ENCODE results near the gene WIPI1. TPM values are rescaled to one million over a fixed set of nuclear protein-coding genes. Genes with fewer than 3 reads are reported as not detected.
A peak's percentile ranks its signal among the peaks of the same experiment; 100 is the strongest.

The WIPI1 gene
- total and polyA plus RNA-seq, 9 of the 15 experiments (the other 6 are each of a cell fraction or from before 2014, with no cell fraction given), result 3.7 to 23.5 (median 11.8) TPM

DNA sequence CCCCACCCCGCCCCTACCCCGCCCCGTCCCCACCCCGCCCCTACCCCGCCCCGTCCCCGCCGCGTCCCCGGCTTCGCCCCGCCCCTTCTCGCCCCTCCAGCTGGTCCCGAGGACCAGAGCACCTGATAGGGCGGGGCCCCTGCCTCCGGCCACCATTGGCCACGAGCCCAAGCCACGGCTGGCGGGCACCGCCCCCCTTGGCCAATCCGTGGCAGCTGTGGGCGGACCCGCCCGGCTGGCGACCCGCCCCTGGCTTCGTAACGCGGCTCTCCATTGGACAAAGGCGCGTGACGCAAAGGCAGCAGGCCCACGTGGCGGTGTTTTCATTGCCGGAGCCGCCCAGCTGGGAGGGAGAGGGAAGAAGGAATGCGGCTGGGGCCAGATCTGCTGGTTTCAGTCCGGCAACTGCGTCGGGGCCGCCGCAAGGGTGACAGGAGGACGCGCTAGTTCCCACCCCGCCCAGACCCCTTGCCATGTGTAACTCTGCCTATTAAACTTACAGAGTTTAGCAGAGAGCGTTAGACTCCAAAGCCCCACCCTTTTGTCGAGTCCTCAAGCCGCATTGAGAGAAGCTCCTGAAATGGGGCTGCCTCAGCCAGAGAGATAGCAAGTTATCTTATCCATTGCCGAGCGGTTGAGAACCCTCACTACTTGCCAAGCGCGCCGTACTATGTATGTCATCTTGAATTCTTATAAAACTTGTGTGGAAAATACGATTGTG is 403 bp upstream of the WIPI1 start:
- CTCF ChIA-PET (ENCODE audit: low intra/inter-chr PET ratio), result no interaction called here
- H3K9ac ChIP-seq (ENCODE audit: insufficient read depth in 1 of 2, low read depth in 2 of 2, low read length in 2 of 2), result peak overlapping the region; percentile 34 to 84
- in situ Hi-C loops (cut with MboI) (loop anchor here (25.0 kb wide), 1 partner anchor 495 kb away; no protein-coding TSS in a partner anchor), intact Hi-C loops (cut with micrococcal nuclease) (loop anchor here (2.0 kb wide), 1 partner anchor 21 kb away; no protein-coding TSS in a partner anchor)
- H4K20me1 ChIP-seq (replicated peaks; ENCODE audit: control insufficient read depth, insufficient read depth, low read length), result no peaks in the 10 kb centered on the region
- no peaks in the 10 kb centered on the region for H3K79me2 ChIP-seq (ENCODE audit: control insufficient read depth, insufficient read depth, low read length)
- POLR2A ChIA-PET, result interaction anchor here (0.6 to 3.0 kb wide), 11 partner anchors 8 to 776 kb away, joined by 3 to 12 read pairs (median 4); no protein-coding TSS in a partner anchor
- H3K4me1 ChIP-seq (replicated peaks in 1 of 2; ENCODE audit: control insufficient read depth in 2 of 2, insufficient read depth in 2 of 2, low read length in 2 of 2), result peaks cover 13 to 44% of the 10 kb centered on the region in 2 experiments
- no peaks in the 10 kb centered on the region for H3K9me3 ChIP-seq (replicated peaks; ENCODE audit: control insufficient read depth, insufficient read depth, low read depth, low read length)
- no TSS peak for BruUV-seq (replicated peaks)
- H3K36me3 ChIP-seq (ENCODE audit: control insufficient read depth, insufficient read depth, low read length), result no peaks in the 10 kb centered on the region
- H3K4me3 ChIP-seq, result peak overlapping the region; percentile 46
- WGBS (ENCODE audit: insufficient coverage, low coverage, missing lambda C conversion rate), result 0% methylated on average over 29 of the region's 54 CpGs
- DNase-seq (ENCODE audit: extremely low read depth in 1 of 4, low spot score in 3 of 4), result peak; percentile 97 to 99 (median 98)
- no peaks in the 10 kb centered on the region for H3K9me1 ChIP-seq (ENCODE audit: control insufficient read depth, insufficient read depth, low read length)
- H3K27ac ChIP-seq (ENCODE audit: extremely low read depth, low read depth, low read length), result no peak overlapping the region; the same call in 1 of the 3 replicates
- ATAC-seq, result peak; percentile 94
- FAIRE-seq, result peak; percentile 87
- H3K4me2 ChIP-seq (ENCODE audit: insufficient read depth, low read length), result peak overlapping the region; percentile 75
- H2AFZ ChIP-seq (ENCODE audit: low read depth, low read length), result peak overlapping the region; percentile 41
- H3K27me3 ChIP-seq (ENCODE audit: control insufficient read depth in 2 of 2, insufficient read depth in 2 of 2, low read length in 2 of 2), result no peaks in the 10 kb centered on the region
- TF ChIP-seq YY1 (IDR thresholded peaks at IDR 0.05; ENCODE audit: borderline replicate concordance in 1 of 3, control insufficient read depth in 1 of 3, extremely low read depth in 1 of 3, insufficient read depth in 3 of 3, insufficient read length in 1 of 3, insufficient replicate concordance in 2 of 3, low read depth in 1 of 3, low read length in 2 of 3) (no peak), RAD51 (IDR thresholded peaks at IDR 0.05; ENCODE audit: borderline replicate concordance, low read depth) (peak; percentile 89), SP2 (IDR thresholded peaks at IDR 0.05; ENCODE audit: extremely low read depth, low read depth, low read length, poor library complexity, severe bottlenecking) (peak; percentile 49), EHMT2 (IDR thresholded peaks at IDR 0.05) (no peak), PCBP1 (IDR thresholded peaks at IDR 0.05; ENCODE audit: low read depth, low read length, poor library complexity, severe bottlenecking) (no peak), CTBP1 (IDR thresholded peaks at IDR 0.05; ENCODE audit: borderline replicate concordance) (peak; percentile 29; the same call in 1 of the 2 replicates), RUNX1 (IDR thresholded peaks at IDR 0.05; ENCODE audit: low read depth) (no peak), NR4A1 (CRISPR knock-in tag; IDR thresholded peaks at IDR 0.05) (no peak), NR4A1 (tag; IDR thresholded peaks at IDR 0.05) (no peak), SIN3A (IDR thresholded peaks at IDR 0.05; ENCODE audit: borderline replicate concordance in 2 of 2, control insufficient read depth in 1 of 2, low read depth in 2 of 2, low read length in 2 of 2) (peak; percentile 95; a peak in 3 of 4 replicates), CHD4 (IDR thresholded peaks at IDR 0.05; ENCODE audit: insufficient read depth, insufficient replicate concordance, low read depth, low read length, poor library complexity, severe bottlenecking) (no peak), HNRNPK (IDR thresholded peaks at IDR 0.05; ENCODE audit: low read depth, low read length, poor library complexity, severe bottlenecking) (peak; percentile 87), ZNF696 (CRISPR knock-in tag; conservative IDR thresholded peaks at IDR 0.05) (no peak), HDAC2 (IDR thresholded peaks at IDR 0.05) (peak; percentile 38; the same call in 1 of the 2 replicates), ZNF551 (CRISPR knock-in tag; IDR thresholded peaks at IDR 0.05) (no peak)
- TF ChIP-seq, protein P1, sequence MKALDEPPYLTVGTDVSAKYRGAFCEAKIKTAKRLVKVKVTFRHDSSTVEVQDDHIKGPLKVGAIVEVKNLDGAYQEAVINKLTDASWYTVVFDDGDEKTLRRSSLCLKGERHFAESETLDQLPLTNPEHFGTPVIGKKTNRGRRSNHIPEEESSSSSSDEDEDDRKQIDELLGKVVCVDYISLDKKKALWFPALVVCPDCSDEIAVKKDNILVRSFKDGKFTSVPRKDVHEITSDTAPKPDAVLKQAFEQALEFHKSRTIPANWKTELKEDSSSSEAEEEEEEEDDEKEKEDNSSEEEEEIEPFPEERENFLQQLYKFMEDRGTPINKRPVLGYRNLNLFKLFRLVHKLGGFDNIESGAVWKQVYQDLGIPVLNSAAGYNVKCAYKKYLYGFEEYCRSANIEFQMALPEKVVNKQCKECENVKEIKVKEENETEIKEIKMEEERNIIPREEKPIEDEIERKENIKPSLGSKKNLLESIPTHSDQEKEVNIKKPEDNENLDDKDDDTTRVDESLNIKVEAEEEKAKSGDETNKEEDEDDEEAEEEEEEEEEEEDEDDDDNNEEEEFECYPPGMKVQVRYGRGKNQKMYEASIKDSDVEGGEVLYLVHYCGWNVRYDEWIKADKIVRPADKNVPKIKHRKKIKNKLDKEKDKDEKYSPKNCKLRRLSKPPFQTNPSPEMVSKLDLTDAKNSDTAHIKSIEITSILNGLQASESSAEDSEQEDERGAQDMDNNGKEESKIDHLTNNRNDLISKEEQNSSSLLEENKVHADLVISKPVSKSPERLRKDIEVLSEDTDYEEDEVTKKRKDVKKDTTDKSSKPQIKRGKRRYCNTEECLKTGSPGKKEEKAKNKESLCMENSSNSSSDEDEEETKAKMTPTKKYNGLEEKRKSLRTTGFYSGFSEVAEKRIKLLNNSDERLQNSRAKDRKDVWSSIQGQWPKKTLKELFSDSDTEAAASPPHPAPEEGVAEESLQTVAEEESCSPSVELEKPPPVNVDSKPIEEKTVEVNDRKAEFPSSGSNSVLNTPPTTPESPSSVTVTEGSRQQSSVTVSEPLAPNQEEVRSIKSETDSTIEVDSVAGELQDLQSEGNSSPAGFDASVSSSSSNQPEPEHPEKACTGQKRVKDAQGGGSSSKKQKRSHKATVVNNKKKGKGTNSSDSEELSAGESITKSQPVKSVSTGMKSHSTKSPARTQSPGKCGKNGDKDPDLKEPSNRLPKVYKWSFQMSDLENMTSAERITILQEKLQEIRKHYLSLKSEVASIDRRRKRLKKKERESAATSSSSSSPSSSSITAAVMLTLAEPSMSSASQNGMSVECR (CRISPR knock-in tag; IDR thresholded peaks at IDR 0.05), result peak; percentile 98

Data from K562 (cell line).